GM21529 (cell line): ENCODE measurements around the gene ZC3H6.

ENCODE experiments used
- ATAC-seq: cut with Tn5 transposase; IDR thresholded peaks from one replicate; pipeline ENCODE4 v1.9.1; 2021; ENCODE audit not compliant: unreplicated experiment

Gene ZC3H6, protein sequence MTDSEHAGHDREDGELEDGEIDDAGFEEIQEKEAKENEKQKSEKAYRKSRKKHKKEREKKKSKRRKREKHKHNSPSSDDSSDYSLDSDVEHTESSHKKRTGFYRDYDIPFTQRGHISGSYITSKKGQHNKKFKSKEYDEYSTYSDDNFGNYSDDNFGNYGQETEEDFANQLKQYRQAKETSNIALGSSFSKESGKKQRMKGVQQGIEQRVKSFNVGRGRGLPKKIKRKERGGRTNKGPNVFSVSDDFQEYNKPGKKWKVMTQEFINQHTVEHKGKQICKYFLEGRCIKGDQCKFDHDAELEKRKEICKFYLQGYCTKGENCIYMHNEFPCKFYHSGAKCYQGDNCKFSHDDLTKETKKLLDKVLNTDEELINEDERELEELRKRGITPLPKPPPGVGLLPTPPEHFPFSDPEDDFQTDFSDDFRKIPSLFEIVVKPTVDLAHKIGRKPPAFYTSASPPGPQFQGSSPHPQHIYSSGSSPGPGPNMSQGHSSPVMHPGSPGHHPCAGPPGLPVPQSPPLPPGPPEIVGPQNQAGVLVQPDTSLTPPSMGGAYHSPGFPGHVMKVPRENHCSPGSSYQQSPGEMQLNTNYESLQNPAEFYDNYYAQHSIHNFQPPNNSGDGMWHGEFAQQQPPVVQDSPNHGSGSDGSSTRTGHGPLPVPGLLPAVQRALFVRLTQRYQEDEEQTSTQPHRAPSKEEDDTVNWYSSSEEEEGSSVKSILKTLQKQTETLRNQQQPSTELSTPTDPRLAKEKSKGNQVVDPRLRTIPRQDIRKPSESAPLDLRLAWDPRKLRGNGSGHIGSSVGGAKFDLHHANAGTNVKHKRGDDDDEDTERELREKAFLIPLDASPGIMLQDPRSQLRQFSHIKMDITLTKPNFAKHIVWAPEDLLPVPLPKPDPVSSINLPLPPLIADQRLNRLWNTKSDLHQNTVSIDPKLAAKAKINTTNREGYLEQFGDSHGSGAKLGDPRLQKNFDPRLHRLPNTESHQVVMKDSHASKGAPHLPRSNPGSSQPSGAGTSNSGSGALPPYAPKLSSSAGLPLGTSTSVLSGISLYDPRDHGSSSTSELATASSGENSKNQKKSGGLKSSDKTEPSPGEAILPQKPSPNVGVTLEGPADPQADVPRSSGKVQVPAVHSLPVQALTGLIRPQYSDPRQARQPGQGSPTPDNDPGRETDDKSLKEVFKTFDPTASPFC

GRCh38 chr2:112275311-112275886 lies at the start of gene ZC3H6:
TSS of gene ZC3H6 (plus strand) at chr2:112275597. CDS start at chr2:112275995, 398 bp downstream.
- ATAC-seq = peak; percentile 93

DNA sequence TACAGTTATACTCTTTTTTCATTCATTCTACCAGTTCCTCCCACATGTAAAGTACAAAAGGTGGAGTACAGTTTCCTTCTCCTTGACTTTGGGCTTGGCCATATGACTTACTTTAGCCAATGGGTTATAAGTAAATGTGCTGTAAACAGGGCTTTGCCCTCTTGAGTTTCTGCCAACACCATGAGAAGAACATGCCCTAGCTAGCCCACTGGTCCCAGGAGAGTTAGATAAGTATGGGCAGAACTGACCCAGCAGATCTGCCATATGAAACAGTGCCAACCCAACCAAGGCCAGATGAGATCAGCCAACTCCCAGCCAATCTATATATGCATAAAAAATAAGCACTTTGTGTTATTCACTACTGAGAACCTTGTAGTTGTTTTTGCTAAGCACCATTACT lies 46.0 kb upstream of the ZC3H6 start:
- ATAC-seq = no peak

- no peak for ATAC-seq
Measured at GRCh38 chr2:112230371-112230770, 45.0 kb upstream of the ZC3H6 start.

GRCh38 chr2:112239862-112240261 lies 35.5 kb upstream of the ZC3H6 start:
- no peak for ATAC-seq

- ATAC-seq = no peak
Measured at GRCh38 chr2:112242384-112242783, 33.0 kb upstream of the ZC3H6 start.

- no peak for ATAC-seq
Measured at GRCh38 chr2:112243233-112243632, 32.2 kb upstream of the ZC3H6 start.

GRCh38 chr2:112244854-112245253 lies 30.5 kb upstream of the ZC3H6 start:
- ATAC-seq = no peak

DNA sequence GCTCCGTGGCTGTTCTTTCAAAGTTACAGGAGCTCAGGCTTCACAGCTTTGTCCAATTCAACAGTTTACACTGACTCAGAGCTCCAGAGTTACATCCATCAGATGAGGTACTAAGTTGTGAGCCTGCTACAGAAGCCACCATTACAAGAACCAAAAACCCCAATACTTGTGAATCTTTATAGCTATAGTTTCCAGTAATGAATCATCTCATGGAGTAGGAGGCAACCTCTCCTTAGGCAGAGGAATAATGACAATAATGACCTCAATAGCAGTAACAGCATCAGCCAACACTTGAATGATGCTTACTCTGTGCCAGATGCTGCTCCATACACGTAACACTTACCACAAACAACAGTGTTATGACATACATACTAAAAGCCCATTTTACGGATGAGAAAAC lies 24.1 kb upstream of the ZC3H6 start:
- ATAC-seq = no peak

- ATAC-seq = no peak
Measured at GRCh38 chr2:112253261-112253815, 22.1 kb upstream of the ZC3H6 start.

DNA sequence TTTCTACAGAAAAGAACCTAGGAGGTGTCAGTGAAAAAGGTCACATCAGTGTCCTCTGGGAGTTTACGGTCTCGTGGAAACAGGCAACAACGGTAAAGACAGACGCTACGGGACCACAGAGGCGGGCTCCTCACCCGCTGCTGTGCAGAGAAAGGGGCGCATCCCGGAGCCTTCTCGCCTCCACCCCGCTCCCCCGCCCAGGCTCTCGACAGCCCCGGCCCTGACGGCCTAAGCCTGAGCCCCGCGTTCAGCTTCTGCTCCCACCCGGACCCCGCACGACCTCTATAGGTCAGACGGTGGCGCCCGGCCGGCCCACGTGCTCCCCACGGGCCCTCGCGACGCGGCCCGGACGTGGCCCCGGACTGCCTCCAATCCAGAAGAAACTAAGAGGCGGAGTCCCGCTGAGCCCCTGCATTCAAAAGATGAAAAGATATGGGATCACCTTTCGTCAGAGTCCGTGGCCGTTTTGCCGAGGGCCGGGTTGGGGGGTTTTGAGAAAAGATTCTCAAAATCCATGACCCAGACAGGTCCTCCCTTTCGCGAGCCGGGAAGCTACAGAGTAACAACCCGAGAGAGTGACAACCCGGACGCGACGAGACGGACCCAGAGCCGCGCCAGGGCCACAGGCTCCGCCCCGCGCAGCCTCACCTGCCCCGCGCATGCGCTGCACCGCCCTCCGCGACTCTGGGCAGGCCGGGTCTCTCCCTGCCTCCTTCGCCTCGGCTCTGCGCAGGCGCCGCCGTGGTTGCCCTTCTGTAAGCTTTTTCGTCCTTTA lies 20.7 kb upstream of the ZC3H6 start, which contains the start of gene ZC3H8:
Gene ZC3H8, minus strand, starts transcription at position 577 of the 775 bp plus-strand sequence. Its CDS starts 61 bp downstream, at position 516.
- peak; percentile 89 for ATAC-seq

- no peak for ATAC-seq
Measured at GRCh38 chr2:112255875-112256274, 19.5 kb upstream of the ZC3H6 start.

GRCh38 chr2:112256654-112257053 lies 18.7 kb upstream of the ZC3H6 start:
- ATAC-seq = no peak

DNA sequence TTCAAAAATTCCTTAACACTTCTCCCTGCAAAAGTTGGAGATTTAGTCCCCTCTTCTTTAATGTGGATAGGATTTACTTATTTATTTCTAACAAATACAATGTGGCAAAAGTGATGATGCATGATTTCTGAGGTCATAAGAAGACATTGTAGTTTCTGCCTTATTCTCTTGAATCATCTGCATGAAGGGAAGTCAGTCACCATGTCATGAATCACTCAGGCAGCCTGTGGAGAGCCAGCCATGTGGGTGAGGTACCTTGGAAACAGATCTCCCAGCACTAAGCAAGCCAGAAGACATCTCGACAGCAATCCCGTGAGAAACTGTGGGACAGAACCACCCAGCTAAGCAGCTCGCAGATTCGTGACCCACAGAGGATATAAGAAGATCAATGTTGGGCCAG lies 17.8 kb upstream of the ZC3H6 start:
- no peak for ATAC-seq

DNA sequence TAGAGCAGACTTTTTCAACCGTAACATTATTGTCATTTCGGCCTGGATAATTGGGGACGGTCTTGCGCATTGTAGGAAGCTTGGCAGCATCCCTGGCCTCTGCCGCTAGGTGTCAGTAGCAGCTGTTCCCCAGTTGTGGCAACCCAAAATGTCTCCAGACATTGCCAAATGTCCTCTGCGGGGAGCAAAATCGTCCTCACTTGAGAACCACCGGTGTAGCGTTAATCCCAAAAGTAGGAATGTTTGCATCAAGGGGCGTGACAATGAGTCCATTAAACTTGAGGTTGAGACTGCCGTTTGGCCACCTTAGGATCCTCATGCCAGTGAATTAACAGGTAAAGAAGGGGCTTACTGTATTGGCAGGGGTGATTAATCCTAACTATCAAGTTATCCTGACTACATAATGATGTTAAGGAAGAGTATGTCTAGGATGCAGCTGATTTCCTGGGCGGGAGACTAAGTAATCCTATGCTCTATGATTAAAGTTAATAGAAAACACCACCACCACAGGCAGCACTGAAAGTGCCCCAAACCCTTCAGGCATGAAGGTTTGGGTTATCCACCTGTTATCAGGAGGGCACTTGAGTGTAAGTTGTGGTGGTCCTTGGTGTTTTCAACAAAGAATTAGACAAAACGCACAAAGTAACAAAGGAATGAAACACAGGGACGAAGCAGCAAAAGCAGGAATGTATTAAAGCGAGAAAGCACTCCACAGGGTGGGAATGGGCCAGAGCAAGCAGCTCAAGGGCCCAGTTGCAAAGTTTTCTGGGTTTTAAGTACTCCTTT lies 15.7 kb upstream of the ZC3H6 start:
- ATAC-seq = peak; percentile 49

GRCh38 chr2:112260295-112260625 lies 15.1 kb upstream of the ZC3H6 start:
- ATAC-seq = no peak

- no peak for ATAC-seq
Measured at GRCh38 chr2:112262876-112263275, 12.5 kb upstream of the ZC3H6 start.

GRCh38 chr2:112268547-112268946 lies 6.8 kb upstream of the ZC3H6 start:
- no peak for ATAC-seq

- ATAC-seq = no peak
Measured at GRCh38 chr2:112272669-112273068, 2.7 kb upstream of the ZC3H6 start.

DNA sequence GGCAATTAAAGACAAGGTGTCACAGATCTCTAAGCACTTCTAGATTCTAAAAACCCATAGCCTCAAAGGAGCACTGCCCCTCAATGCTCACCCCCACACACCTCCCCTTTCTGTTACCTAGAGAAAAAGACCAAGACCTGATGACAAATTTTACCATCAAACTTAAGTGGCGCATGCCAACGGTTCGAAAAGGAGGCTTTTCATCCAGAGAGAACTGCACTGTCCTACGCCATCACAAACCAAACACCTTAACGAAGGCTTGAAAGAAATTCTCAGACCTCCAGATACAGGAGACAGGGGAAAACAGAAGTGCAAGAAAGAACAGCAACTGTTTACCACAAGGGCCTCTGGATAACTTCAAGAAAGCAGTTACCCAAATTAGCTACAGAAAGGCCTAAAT lies 2.0 kb upstream of the ZC3H6 start:
- ATAC-seq = no peak
